DND-41 (cell line): ENCODE data around the gene SPACA6.

Experiments used
- ATAC-seq: fragments of 200-7000 bp; cut with Tn5 transposase; 3 replicates; pipeline ENCODE4 v1.9.1; 2021; ENCODE audit warnings: low read depth; ENCODE audit not compliant: insufficient read depth
- DNase-seq: peaks from one replicate; pipeline ENCODE4 v3.0.0-alpha.2; 2020
- H2AFZ ChIP-seq: 2 replicates; pipeline ENCODE4 v1.6.0; 2012; ENCODE audit warnings: low read depth, low read length
- H3K27ac ChIP-seq: 2 replicates; pipeline ENCODE4 v1.5.1; 2012; ENCODE audit warnings: low read length, inconsistent platforms
- H3K27me3 ChIP-seq: fragments of 200-600 bp; sonication (generic); 2 replicates; pipeline ENCODE4 v1.6.0; 2012; ENCODE audit warnings: low read length, mild to moderate bottlenecking, inconsistent platforms; ENCODE audit not compliant: insufficient read depth, poor library complexity
- H3K36me3 ChIP-seq: 2 replicates; pipeline ENCODE4 v1.5.1; 2012; ENCODE audit warnings: low read length, inconsistent platforms; ENCODE audit not compliant: insufficient read depth
- H3K4me1 ChIP-seq: 2 replicates; pipeline ENCODE4 v1.5.1; 2012; ENCODE audit warnings: mild to moderate bottlenecking, low read length; ENCODE audit not compliant: insufficient read depth
- H3K4me2 ChIP-seq: 2 replicates; pipeline ENCODE4 v1.6.0; 2012; ENCODE audit warnings: mild to moderate bottlenecking, moderate library complexity, low read length, inconsistent platforms; ENCODE audit not compliant: insufficient read depth
- H3K4me3 ChIP-seq, 2 experiments: fragments of 200-600 bp in 1 of 2; shearing (Covaris generic) in 1 of 2; 2 replicates each; pipeline ENCODE4 v1.5.1; 2012 to 2016; ENCODE audit warnings: inconsistent platforms in 2 of 2, low read length in 2 of 2, mild to moderate bottlenecking in 2 of 2, low read depth in 1 of 2, moderate library complexity in 1 of 2
- H3K79me2 ChIP-seq: 2 replicates; pipeline ENCODE4 v1.6.0; 2012; ENCODE audit warnings: low read length, inconsistent platforms; ENCODE audit not compliant: insufficient read depth
- H3K9ac ChIP-seq: 2 replicates; pipeline ENCODE4 v1.6.0; 2012; ENCODE audit warnings: low read depth, mild to moderate bottlenecking, inconsistent platforms, low read length, moderate library complexity
- H3K9me3 ChIP-seq: 2 replicates; pipeline ENCODE4 v1.5.1; 2012; ENCODE audit warnings: low read length, moderate library complexity, mild to moderate bottlenecking, inconsistent platforms; ENCODE audit not compliant: insufficient read depth, severe bottlenecking
- H4K20me1 ChIP-seq: 2 replicates; pipeline ENCODE4 v1.6.0; 2012; ENCODE audit warnings: low read length; ENCODE audit not compliant: insufficient read depth
- EZH2 ChIP-seq: IDR thresholded peaks from 3 replicates; pipeline ENCODE4 v1.6.1; 2012; ENCODE audit warnings: borderline replicate concordance, low read depth, mild to moderate bottlenecking, moderate library complexity, low read length, inconsistent platforms; ENCODE audit not compliant: severe bottlenecking
- TF ChIP-seq, protein P1 (sequence below): IDR thresholded peaks from 2 replicates; pipeline ENCODE4 v1.5.1; 2012; ENCODE audit warnings: borderline replicate concordance, low read length, moderate library complexity, mild to moderate bottlenecking; ENCODE audit not compliant: poor library complexity, severe bottlenecking; ENCODE audit errors: extremely low read depth

The SPACA6 gene

DNA sequence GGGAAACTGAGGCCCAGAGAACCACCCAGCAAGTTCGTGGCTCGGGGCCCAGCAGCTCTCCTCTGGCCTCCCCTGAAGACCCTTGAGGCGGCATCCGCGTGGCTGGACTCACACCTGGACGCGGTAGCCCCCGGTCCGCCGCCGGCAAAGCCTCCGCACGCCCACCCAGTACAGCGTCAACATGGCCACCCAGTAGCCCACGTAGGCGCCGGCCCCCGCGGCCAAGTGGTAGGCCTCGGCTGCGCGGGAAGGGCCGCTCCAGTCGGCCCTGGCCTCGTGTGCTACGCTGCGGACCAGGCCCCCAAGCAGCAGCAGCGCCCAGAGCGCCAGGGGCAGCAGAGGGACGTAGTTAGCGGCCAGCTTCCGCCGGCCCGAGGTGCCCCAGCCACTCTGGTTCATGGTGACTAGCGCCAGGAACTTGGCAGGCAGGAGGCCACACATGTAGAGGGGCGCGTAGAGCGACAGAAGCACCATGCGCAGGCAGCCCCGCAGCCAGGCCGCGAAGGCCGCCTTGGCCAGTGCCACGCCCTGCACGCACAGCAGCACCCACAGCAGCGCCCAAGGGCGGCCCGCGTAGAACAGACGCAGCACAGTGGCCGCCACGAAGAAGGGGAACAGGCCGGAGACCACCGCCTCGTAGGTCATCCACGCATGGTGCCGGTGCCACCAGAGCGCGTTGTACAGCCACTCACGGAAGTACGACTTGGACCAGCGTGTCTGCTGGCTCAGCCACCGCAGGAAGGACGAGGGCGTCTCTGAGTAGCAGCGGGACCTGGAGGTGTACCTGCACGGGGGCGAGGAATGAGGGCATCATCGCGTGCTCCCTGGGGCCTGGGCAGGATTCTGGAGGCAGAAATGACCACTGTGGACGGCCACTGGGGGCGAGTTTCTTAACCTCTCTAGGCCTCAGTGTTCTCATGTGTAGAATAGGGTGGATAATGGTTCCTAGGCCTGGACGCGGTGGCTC lies 20.5 kb downstream of the SPACA6 start:
- Histone ChIP-seq H3K27ac (no peak overlapping the region), H3K4me2 (no peak overlapping the region), H3K27me3 (peaks cover 16% of the 10 kb centered on the region), H2AFZ (no peak overlapping the region), H3K4me1 (no peaks in the 10 kb centered on the region), H3K79me2 (no peaks in the 10 kb centered on the region), H3K4me3 (no peak overlapping the region), H4K20me1 (no peaks in the 10 kb centered on the region), H3K36me3 (no peaks in the 10 kb centered on the region), H3K9me3 (no peaks in the 10 kb centered on the region), H3K9ac (no peak overlapping the region)
- ATAC-seq (no peak), DNase-seq (no peak)
- no peak for TF ChIP-seq EZH2
- TF ChIP-seq, protein P1, sequence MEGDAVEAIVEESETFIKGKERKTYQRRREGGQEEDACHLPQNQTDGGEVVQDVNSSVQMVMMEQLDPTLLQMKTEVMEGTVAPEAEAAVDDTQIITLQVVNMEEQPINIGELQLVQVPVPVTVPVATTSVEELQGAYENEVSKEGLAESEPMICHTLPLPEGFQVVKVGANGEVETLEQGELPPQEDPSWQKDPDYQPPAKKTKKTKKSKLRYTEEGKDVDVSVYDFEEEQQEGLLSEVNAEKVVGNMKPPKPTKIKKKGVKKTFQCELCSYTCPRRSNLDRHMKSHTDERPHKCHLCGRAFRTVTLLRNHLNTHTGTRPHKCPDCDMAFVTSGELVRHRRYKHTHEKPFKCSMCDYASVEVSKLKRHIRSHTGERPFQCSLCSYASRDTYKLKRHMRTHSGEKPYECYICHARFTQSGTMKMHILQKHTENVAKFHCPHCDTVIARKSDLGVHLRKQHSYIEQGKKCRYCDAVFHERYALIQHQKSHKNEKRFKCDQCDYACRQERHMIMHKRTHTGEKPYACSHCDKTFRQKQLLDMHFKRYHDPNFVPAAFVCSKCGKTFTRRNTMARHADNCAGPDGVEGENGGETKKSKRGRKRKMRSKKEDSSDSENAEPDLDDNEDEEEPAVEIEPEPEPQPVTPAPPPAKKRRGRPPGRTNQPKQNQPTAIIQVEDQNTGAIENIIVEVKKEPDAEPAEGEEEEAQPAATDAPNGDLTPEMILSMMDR: no peak

DNA sequence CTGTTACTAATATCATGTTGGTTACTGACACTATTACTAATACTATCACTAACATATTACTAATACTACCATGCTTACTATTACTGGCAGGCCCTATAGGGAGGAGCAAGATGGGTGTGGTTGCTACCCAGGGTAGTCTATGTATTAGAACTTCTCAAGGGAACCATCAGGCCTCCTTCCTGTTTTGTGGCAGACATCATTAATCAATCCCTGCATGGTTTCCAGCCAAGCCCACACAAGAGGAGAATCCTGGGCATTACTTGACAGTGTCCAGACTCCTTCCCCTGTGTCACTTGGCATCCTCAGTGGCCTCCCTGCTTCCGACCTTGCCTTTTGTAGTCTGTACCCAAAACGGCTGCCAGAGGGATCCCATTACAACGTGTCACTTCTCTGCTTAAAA lies 21.7 kb downstream of the SPACA6 start:
- Histone ChIP-seq H3K27me3 (peaks cover 12% of the 10 kb centered on the region), H3K9me3 (no peaks in the 10 kb centered on the region), H3K27ac (no peak overlapping the region), H3K36me3 (no peaks in the 10 kb centered on the region), H3K79me2 (no peaks in the 10 kb centered on the region), H3K9ac (no peak overlapping the region), H3K4me1 (no peaks in the 10 kb centered on the region), H4K20me1 (no peaks in the 10 kb centered on the region), H2AFZ (no peak overlapping the region), H3K4me3 (no peak overlapping the region), H3K4me2 (no peak overlapping the region)
- no peak for ATAC-seq
- DNase-seq: no peak
- TF ChIP-seq EZH2: no peak
- TF ChIP-seq, protein P1: no peak

- H3K27ac ChIP-seq: no peak overlapping the region
- no peak overlapping the region for H2AFZ ChIP-seq
- DNase-seq: no peak
- H4K20me1 ChIP-seq: no peaks in the 10 kb centered on the region
- H3K4me1 ChIP-seq: no peaks in the 10 kb centered on the region
- H3K9me3 ChIP-seq: no peaks in the 10 kb centered on the region
- no peak overlapping the region for H3K4me3 ChIP-seq
- no peak overlapping the region for H3K4me2 ChIP-seq
- H3K9ac ChIP-seq: no peak overlapping the region
- ATAC-seq: no peak
- no peaks in the 10 kb centered on the region for H3K36me3 ChIP-seq
- TF ChIP-seq, protein P1: no peak
- TF ChIP-seq EZH2: no peak
- H3K27me3 ChIP-seq: peaks cover 6% of the 10 kb centered on the region
- no peaks in the 10 kb centered on the region for H3K79me2 ChIP-seq
These were observed 22.7 kb downstream of the SPACA6 start for GRCh38 chr19:51715850-51716249.
